GM20000 (cell line): ENCODE data around the gene HDAC1.

Source experiments
- DNase-seq: peaks from one replicate; pipeline ENCODE4 v3.0.0; 2012; ENCODE audit warnings: low spot score
- CTCF ChIP-seq: IDR thresholded peaks from 2 replicates; pipeline ENCODE4 v1.5.1; 2012; ENCODE audit warnings: mild to moderate bottlenecking, control low read depth; ENCODE audit errors: extremely low read depth, missing control alignments

Gene HDAC1

DNA sequence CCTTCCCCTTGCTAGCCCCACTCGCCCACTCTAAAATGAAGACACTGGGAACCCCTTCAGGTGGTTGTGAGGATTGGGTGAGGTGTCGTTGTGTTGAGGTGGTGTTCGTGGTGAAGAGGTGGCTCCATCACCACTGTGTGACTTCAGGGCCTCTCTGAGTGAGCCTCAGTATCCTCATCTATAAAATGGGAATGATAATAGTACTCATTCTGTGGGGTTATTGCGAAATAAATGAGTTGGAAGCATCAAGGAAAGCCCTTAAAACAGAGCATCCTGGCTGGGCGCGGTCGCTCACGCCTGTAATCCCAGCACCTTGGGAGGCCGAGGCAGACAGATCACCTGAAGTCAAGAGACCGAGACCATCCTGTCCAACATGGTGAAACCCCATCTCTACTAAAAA is 50.8 kb downstream of the HDAC1 start:
- DNase-seq, result no peak
- TF ChIP-seq CTCF, result no peak

- no peak for DNase-seq
- no peak for TF ChIP-seq CTCF
These were observed 53.5 kb downstream of the HDAC1 start for GRCh38 chr1:32345289-32345827.

GRCh38 chr1:32346532-32347157 is 54.8 kb downstream of the HDAC1 start:
- TF ChIP-seq CTCF, result no peak
- no peak for DNase-seq

DNA sequence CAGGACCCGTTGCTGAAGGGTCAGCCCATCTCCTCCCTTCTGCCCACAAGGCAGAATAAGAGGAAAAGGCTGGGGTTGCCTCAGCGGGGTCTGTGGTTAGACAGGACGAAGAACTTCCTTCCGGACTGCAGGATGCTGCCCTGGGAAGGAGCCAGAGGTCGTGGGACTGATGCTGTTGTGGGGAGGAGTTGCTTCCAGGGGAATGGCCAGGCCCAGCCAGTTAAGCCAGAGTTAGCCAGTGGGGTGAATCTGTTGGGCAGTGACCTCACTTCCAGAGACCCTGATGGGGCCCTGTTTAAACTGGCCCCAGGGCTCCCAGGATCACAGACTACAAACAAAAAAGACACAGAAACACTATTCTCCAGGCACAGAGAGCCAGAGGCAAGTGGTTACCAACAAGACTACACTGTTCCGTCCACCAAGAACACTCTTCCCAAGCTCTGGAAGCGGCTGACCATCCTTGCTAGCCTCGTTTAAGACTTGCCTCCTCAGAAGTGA is 57.4 kb downstream of the HDAC1 start:
- no peak for DNase-seq
- TF ChIP-seq CTCF, result no peak

- peak; percentile 85 for DNase-seq
- peak; percentile 16 for TF ChIP-seq CTCF
These were observed 59.0 kb downstream of the HDAC1 start for GRCh38 chr1:32350785-32351398.

- no peak for TF ChIP-seq CTCF
- peak; percentile 99 for DNase-seq
These were observed 59.7 kb downstream of the HDAC1 start for GRCh38 chr1:32351399-32352238.

DNA sequence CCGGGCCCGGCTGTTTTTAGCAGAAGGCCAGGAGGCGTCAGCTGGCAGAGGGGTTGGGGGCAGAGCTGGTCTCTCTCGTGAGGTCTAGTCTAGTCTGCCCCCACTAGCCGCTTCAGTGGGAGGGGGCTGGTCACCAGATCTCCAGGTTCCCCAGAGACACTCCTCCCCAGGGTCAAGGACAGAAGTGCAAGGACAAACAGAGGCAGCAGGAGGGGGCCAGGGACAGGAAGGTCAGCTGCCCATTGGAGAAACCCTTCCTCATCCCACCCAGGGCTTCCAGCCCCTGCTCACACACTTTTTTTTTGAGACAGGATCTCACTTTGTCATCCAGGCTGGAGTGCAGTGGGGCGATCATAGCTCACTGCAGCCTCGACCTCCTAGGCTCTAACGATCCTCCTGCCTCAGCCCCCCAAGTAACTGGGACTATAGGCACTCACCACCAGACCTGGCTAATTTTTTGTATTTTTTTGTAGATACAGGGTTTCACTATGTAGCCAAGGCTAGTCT is 60.4 kb downstream of the HDAC1 start:
- DNase-seq, result no peak
- no peak for TF ChIP-seq CTCF
